MM.1S (cell line): ENCODE results near the gene DTYMK.

Source experiments
- DNase-seq: peaks from one replicate; pipeline ENCODE4 v3.0.0-alpha.2; 2015
- H2AFZ ChIP-seq: fragments of 300-600 bp; sonication (generic); 2 replicates; pipeline ENCODE4 v1.6.0; 2016; ENCODE audit warnings: antibody characterized with exemption, low read length
- H3F3A ChIP-seq: fragments of 300-600 bp; sonication (generic); 2 replicates; pipeline ENCODE4 v1.6.1; 2016; ENCODE audit warnings: mild to moderate bottlenecking, antibody characterized with exemption, low read length, moderate library complexity, mixed read lengths; ENCODE audit not compliant: insufficient read depth
- H3K27ac ChIP-seq: fragments of 300-600 bp; sonication (generic); 2 replicates; pipeline ENCODE4 v1.5.1; 2016; ENCODE audit warnings: mild to moderate bottlenecking, low read length
- H3K27me3 ChIP-seq: fragments of 300-600 bp; sonication (generic); replicated peaks from 2 replicates; pipeline ENCODE4 v1.6.0; 2016; ENCODE audit warnings: low read length; ENCODE audit not compliant: insufficient read depth
- H3K36me3 ChIP-seq: fragments of 300-600 bp; sonication (generic); replicated peaks from 2 replicates; pipeline ENCODE4 v1.6.1; 2016; ENCODE audit warnings: mild to moderate bottlenecking, low read length, mixed read lengths; ENCODE audit not compliant: insufficient read depth
- H3K4me1 ChIP-seq: fragments of 300-600 bp; sonication (generic); 2 replicates; pipeline ENCODE4 v1.6.1; 2016; ENCODE audit warnings: low read length, mixed read lengths
- H3K4me2 ChIP-seq: fragments of 300-600 bp; sonication (generic); 2 replicates; pipeline ENCODE4 v1.6.0; 2016; ENCODE audit warnings: low read depth, low read length
- H3K4me3 ChIP-seq: fragments of 300-600 bp; sonication (generic); 2 replicates; pipeline ENCODE4 v1.5.1; 2016; ENCODE audit warnings: low read length, mixed read lengths
- H3K79me2 ChIP-seq: fragments of 300-600 bp; sonication (generic); 2 replicates; pipeline ENCODE4 v1.6.1; 2016; ENCODE audit warnings: mixed run types, low read length, mixed read lengths
- H3K9ac ChIP-seq: fragments of 300-600 bp; sonication (generic); 2 replicates; pipeline ENCODE4 v1.6.1; 2016; ENCODE audit warnings: low read length, mixed read lengths
- H3K9me2 ChIP-seq: fragments of 300-600 bp; sonication (generic); replicated peaks from 2 replicates; pipeline ENCODE4 v1.6.1; 2016; ENCODE audit warnings: mild to moderate bottlenecking, low read length, mixed read lengths; ENCODE audit not compliant: insufficient read depth
- H3K9me3 ChIP-seq: fragments of 300-600 bp; sonication (generic); replicated peaks from 2 replicates; pipeline ENCODE4 v1.6.1; 2016; ENCODE audit warnings: mild to moderate bottlenecking, low read length, mixed read lengths; ENCODE audit not compliant: insufficient read depth
- H4K20me1 ChIP-seq: fragments of 300-600 bp; sonication (generic); 2 replicates; pipeline ENCODE4 v1.6.1; 2016; ENCODE audit warnings: mild to moderate bottlenecking, low read length, moderate library complexity, mixed read lengths; ENCODE audit not compliant: insufficient read depth
- CTCF ChIP-seq: fragments of 300-600 bp; sonication (generic); IDR thresholded peaks from 2 replicates; pipeline ENCODE4 v1.5.1; 2016; ENCODE audit warnings: antibody characterized with exemption, low read length, mixed read lengths
- EZH2 ChIP-seq: fragments of 300-600 bp; sonication (generic); optimal IDR thresholded peaks from 2 replicates; pipeline ENCODE3; 2017; ENCODE audit warnings: low read depth, mild to moderate bottlenecking, antibody characterized with exemption, low read length, mixed read lengths
- EZH2phosphoT487 ChIP-seq: fragments of 300-600 bp; sonication (generic); IDR thresholded peaks from 2 replicates; pipeline ENCODE4 v1.6.1; 2018; ENCODE audit warnings: antibody characterized with exemption, low read length

Gene DTYMK

GRCh38 chr2:241641631-241642030 is 45.0 kb downstream of the DTYMK start:
- Histone ChIP-seq H3K27ac (no peak overlapping the region), H3K9ac (no peak overlapping the region), H3F3A (no peaks in the 10 kb centered on the region), H3K9me2 (no peaks in the 10 kb centered on the region), H3K79me2 (peaks cover 76% of the 10 kb centered on the region), H2AFZ (no peak overlapping the region), H3K36me3 (no peaks in the 10 kb centered on the region), H3K4me3 (no peak overlapping the region), H4K20me1 (no peaks in the 10 kb centered on the region), H3K4me2 (no peak overlapping the region), H3K4me1 (peaks cover 16% of the 10 kb centered on the region), H3K9me3 (no peaks in the 10 kb centered on the region), H3K27me3 (no peaks in the 10 kb centered on the region)
- DNase-seq: no peak
- TF ChIP-seq EZH2 (no peak), CTCF (no peak), EZH2phosphoT487 (no peak)

GRCh38 chr2:241640165-241640795 is 46.3 kb downstream of the DTYMK start:
- Histone ChIP-seq H3K9me2 (no peaks in the 10 kb centered on the region), H3K4me3 (no peak overlapping the region), H3K4me1 (peaks cover 16% of the 10 kb centered on the region), H3K9me3 (no peaks in the 10 kb centered on the region), H3K4me2 (no peak overlapping the region), H3K27me3 (no peaks in the 10 kb centered on the region), H4K20me1 (no peaks in the 10 kb centered on the region), H3K79me2 (peaks cover 74% of the 10 kb centered on the region), H3F3A (0 out of 2 replicates have a peak, but pooled peaks cover 2% of the 10 kb centered on the region), H2AFZ (no peak overlapping the region), H3K27ac (no peak overlapping the region), H3K36me3 (no peaks in the 10 kb centered on the region), H3K9ac (no peak overlapping the region)
- DNase-seq: no peak
- TF ChIP-seq CTCF (no peak), EZH2 (no peak), EZH2phosphoT487 (no peak)

GRCh38 chr2:241639385-241639784 is 47.2 kb downstream of the DTYMK start:
- Histone ChIP-seq H3K4me1 (peaks cover 16% of the 10 kb centered on the region), H3K4me2 (no peak overlapping the region), H3K9me2 (no peaks in the 10 kb centered on the region), H3K9ac (no peak overlapping the region), H3K9me3 (no peaks in the 10 kb centered on the region), H2AFZ (no peak overlapping the region), H3K27ac (no peak overlapping the region), H3K27me3 (no peaks in the 10 kb centered on the region), H3K79me2 (peaks cover 77% of the 10 kb centered on the region), H3K4me3 (no peak overlapping the region), H3F3A (0 out of 2 replicates have a peak, but pooled peaks cover 2% of the 10 kb centered on the region), H4K20me1 (no peaks in the 10 kb centered on the region), H3K36me3 (no peaks in the 10 kb centered on the region)
- TF ChIP-seq EZH2phosphoT487: no peak
- TF ChIP-seq EZH2: no peak
- no peak for TF ChIP-seq CTCF
- DNase-seq: no peak
